A172 (cell line): ENCODE measurements around the gene THBS2. TPM values are rescaled to one million over a fixed set of nuclear protein-coding genes. Genes with fewer than 3 reads are reported as not detected.
"Not testable (repeated sequence)": the region's sequence is repeated elsewhere in the genome, so short reads cannot be mapped to it uniquely, and the experiment has no call there.

Experiments used
- DNase-seq: peaks from one replicate; pipeline ENCODE4 v3.0.0-alpha.2; 2015; ENCODE audit warnings: low spot score
- total RNA-seq: library from RNA; depleted of rRNA; stranded (reverse); fragments of >200 nt; shearing (Covaris generic); gene quantifications from 2 replicates; pipeline ENCODE4 v1.2.3, GENCODE V29; 2014

The THBS2 gene
- total RNA-seq, 1 experiment from 2014 or later: 137 TPM

DNA sequence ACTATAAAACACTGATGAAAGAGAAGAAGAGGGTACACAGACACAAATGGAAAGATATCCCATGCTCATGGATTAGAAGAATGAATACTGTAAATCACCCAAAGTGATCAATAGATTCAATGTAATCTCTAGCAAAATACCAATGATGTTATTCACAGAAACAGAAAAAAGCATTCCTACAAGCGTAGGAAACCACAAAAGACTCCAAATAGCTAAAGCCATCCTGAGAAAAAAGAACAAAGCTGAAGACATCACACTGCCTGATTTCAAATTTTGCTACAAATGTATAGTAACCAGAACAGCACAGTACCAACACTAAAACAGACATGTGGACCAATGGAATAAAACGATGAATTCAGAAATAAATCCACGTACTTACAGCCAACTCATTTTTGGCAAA, 43.0 kb downstream of the THBS2 start:
- no peak for DNase-seq

DNA sequence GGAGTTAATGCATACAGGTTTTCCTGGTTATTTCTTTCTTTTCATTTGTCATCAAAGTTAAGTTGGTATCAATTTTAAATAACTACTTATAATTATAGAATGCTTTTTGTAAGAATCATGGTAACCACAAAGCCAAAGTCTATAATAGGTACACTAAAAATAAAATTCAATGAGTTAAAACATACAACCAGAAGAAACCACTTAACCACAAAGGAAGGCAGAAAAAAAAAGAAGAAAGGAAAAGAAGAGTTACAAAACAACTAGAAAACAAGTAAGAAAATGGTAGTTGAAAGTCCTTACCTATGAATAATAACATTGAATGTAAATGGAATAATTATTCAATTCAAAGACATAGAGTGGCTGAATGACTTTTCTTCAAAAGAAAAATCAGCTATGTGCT, 45.6 kb downstream of the THBS2 start:
- DNase-seq: no peak

DNA sequence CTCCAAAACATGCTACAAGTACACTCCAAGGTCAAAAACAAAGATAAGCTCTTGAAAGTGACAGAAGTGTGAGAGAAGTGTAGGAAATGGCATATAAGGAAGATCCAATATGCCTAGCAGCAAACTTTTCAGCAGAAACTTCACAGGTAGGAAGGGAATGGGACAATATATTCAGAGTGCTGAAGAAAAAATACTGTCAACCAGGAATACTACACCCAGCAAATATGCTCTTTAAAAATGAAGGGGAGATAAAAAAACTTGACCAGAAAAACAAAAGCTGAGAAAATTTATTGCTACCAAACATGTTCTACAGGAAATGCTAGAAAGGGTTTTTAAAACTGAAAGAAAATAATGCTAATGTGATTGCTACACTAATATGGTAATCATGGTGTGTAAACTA, 46.2 kb downstream of the THBS2 start:
- DNase-seq: no peak

DNA sequence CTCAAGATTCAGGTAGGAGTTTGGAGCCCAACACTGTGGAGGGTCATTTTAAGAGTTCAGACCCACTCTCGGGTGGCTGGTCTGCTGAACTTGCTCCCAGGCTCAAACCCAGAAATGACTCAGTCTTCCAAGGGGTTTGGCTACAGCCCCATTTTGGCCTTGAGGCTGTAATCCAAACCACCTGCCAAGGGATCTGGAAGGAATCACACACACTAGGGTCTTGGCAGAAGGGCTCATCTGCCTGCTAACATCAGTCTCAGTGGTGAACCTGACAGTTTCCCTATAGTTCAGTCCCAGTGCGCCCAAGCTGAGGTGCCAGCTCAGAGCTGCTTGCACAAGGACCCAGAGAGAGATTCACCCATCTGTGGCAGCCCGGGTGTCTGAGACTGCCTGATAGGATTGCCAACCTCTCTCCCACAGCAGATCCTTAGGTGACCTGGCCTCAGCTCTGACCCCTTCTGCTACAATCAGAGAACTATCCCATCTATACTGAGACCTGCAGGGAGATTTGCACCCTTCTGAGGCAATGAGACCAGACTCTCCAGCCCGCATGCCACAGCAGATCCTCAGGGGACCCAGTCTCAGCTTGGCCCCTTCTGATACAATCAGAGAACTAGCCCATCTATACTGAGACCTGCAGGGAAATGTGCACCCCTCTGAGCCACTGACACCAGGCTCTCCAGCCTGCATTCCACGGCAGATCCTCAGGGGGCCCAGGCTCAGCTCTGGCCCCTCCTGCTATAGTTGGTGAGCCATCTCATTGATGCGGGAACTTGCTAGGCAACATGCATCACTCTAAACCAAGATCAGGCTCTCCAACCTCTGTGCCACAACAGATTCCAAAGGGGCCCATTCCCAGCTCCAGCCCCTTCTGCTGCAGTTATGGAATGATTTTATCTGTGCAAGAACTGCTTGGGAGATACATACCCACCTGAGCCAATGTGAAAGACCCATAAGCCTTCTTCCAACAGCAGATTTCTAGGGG, 48.2 kb downstream of the THBS2 start:
- no peak for DNase-seq

DNA sequence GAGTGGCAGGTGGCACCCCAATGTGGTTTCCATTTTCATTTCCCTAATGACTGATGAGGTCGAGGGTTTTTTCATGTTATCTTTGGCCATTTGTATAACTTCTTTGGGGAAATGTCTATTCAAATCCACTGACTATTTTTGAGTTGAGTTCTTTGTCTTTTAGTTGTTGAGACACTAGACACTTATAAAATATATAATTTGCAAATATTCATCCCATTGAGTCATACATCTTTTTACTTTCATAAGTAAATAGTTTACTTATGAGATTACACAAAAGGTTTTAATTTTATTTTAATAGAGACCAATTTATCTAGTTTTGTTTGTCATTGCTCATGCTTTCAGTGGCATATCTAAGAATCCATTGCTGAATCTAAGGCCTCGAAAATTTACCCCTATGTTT, 49.5 kb downstream of the THBS2 start:
- no peak for DNase-seq

DNA sequence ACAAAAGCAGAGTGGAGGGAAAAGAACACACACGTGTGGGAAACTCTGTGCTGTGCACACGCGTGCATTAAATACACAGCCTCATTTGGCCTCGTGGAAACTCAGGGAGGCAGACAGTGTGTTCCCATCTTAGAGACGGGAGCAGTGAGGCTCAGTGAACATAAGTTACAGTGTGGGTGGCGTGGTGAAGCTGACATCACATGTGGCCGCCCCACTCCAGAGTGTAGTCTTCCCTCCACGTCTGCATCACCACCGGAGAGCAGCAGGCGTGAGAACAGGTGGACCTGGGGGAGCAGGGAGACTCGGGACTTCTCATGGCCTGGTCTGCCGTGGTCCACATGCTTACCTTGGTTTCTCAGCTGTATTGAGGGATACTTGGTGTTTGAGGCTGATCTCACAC, 51.7 kb downstream of the THBS2 start:
- DNase-seq: no peak

DNA sequence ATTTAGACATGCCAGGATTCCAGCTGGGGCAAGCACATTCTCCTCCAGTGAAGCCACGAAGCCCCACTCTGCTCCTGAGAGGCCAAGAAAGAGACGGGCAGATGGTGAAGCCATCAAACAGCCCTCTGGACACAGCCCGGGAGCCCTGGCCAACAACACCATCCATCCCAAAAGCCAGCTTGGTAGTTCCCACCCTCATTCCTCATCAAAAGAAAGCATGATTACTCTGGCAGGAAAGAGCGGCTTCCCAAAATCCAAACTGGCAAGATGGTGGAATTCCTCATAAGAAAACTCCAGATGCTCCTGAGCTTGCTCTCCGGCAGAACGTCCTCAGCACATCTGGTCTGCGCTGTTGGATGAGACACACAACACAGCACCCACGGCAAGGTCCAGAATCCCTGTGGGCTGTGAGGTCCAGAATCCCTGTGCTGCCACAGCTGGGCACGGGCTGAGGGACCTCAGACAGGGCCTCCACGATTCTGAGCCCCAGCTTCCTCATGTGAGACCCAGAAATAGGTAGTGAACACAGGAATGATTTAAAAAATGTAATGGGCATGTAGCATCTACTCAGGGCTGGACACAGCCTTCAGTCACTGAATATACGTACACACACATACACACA, 52.6 kb downstream of the THBS2 start:
- no peak for DNase-seq

DNA sequence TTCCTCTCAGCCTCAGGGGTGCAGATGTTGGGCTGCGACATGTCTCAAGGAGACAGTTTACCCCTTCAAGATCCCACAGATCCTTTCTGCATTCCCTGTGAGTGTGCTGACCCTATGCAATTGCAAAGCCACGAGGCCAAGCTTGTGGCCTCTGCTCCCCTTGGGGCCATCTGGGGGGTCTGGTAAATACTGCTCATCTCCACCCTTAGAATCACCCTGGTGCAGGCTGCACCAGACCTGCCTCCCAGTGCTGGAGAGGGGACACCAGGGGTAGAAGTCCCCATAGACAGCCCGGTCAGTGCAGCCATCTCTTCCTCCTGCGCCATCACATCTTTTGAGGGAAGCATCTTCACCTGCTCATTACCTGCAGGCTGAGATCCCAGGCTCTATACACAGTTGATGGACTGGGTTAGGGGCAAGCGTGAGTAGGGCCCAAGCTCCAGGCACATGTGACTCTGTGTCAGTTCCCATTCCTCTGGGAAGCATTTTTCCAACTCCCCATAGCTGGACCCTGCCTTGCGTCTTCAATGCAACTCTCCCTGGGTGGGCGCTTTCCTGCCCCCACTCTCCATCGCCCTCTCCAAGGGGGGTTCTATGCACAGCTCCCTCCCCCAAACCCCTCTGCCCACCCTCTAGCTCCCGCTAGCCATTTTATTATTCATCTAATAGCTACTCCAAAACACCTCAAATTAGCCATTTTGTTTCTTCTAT, 53.9 kb downstream of the THBS2 start:
- DNase-seq: no peak

DNA sequence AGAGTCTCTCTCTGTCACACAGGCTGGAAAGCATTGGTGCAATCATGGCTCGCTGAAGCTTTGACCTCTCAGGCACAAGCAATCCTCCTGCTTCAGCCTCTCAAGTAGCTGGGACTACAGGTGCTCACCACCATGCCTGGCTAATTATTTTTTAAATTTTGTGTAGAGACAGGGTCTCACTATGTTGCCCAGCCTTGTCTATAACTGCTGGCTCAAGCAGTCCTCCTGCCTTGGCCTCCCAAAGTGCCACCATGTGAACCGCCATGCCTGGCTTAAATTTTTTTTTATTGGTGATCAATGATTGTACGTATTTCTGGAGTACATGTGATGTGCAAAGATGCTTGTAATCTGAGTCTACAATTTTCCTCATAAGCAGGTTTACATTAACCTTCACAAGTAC, 54.8 kb downstream of the THBS2 start:
- DNase-seq: no peak

DNA sequence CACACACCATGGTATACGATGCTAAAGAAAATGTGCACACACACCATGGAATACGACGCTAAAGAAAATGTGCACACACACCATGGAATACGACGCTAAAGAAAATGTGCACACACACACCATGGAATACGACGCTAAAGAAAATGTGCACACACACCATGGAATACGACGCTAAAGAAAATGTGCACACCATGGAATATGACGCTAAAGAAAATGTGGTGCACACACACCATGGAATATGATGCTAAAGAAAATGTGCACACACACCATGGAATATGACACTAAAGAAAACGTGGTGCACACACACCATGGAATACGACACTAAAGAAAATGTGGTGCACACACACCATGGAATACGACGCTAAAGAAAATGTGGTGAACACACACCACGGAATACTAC, 55.7 kb downstream of the THBS2 start:
- DNase-seq: not testable (repeated sequence)

DNA sequence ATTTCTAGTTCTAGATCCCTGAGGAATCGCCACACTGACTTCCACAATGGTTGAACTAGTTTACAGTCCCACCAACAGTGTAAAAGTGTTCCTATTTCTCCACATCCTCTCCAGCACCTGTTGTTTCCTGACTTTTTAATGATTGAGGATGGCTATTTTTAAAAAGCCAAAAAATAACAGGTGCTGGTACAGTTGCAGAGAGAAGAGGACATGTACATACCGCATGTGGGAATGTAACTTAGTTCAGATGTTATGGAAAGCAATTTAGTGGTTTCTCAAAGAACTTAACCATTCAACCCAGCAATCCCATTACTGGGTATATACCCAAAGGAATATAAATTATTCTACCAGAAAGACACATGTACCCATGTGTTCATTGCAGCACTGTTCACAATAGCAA, 57.4 kb downstream of the THBS2 start:
- not testable (repeated sequence) for DNase-seq

DNA sequence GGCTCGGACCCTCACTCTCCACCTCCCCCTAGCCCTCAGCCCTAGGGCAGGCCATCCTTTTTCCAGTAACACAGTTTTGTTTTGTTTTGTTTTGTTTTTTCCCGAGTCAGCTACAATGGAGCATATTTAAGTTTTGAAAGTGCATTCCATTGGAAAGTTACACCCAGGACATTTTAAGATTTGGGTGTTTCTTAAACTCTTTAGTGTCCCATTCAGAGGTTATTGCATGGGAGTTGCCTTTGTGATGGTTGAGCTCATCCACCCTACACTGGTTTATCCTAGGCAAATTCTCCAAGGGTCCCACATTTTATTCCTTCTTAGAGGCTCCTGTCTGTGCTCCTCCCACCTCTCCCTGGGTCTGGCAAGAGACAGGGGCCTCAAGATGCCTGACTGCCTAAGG, 58.9 kb downstream of the THBS2 start:
- DNase-seq: no peak

DNA sequence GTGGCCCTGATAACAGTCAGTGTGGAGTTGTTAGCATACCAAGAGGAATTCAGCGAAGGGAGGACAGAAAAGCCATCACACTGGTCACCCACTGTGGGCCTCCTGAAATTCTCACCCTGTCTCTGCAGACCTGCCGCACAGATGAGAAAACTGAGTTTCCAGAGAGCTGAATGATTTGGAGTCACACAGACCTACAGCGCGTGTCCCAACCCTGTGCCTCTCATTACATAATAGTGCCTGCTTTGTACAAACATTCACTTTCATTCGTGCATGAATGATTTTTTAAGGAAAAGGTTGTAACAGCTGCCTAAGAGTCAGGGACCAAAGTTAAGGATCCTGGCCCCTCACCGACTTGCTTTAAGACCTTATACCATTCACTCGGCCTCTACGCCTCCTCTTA, 62.7 kb downstream of the THBS2 start:
- no peak for DNase-seq

DNA sequence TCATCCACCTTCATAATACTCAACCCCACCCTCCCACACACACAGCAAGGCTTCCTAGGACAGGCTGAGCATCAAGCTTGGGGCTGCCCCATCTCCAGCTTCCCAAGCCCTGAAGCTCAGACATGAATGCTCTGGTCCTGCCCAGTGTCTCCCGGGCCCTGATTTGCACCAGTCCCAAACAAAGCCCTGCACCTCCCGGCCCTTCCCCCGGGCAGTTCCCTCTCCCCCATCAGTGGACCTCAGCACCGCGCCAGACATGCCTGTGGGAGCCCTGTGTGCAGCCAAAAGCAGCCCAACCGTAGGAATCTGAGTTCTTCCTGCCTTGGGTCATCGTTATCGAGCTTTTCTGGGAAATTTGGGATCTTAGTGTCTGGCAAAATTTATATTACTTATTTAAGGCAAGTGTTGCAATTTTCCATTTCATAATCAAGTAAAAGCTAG, 63.5 kb downstream of the THBS2 start:
- DNase-seq: peak; percentile 41

DNA sequence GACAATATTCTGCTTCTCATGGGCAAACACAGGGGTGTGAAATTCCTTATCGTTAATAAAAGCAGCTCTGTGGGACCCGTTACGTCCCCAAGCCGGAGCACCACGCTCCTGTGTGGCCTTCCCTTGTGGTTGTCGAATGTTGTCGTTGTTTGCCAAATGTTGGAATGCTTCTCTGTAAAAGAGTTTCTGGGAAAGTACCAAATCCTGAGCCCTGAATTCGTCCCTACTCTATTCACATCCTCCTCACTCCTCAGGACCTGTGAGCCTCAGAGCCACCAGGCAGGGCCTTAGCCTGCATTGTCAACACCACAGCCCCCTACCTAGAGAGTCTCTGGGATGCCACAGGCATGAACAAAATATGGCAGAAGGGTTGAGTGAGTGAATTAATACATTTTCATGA, 64.0 kb downstream of the THBS2 start:
- no peak for DNase-seq

DNA sequence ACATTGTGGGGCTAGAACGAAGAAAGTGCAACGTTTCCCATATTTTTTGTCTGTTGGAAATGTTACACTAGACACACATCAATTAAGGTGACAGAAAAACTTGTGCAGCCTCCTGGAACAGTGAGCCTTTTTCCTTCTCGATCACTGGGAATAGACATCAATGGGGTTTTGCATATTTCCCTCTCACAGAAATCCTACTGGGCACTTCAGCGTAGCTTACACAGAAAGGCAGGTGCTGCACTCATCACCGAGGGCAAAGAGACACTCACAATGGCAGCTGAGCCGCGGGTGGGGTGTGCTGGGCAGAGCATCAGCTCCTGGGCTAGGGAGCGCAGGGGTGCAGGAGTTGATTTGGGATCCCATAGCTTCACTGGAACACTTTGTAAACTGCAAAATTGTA, 64.5 kb downstream of the THBS2 start:
- DNase-seq: no peak

DNA sequence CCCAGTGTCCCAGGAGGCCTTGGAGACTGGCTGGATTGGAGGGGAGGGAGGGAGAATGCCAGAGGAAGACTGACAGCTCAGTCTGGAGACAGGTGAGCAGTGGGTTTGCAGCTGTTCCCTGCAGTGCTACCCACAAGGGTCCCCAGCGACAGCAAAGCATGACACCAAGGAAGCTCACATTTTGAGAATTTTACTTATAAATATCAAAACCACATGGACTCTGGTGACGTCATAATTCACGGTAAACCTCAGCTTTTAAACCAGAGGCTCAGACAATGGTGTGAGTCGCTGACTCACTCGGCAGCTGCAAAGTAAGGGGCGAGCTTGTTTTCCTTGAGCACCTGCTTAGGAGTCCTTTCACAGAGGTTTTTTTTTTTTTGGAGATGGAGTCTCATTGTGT, 65.2 kb downstream of the THBS2 start:
- peak; percentile 88 for DNase-seq

DNA sequence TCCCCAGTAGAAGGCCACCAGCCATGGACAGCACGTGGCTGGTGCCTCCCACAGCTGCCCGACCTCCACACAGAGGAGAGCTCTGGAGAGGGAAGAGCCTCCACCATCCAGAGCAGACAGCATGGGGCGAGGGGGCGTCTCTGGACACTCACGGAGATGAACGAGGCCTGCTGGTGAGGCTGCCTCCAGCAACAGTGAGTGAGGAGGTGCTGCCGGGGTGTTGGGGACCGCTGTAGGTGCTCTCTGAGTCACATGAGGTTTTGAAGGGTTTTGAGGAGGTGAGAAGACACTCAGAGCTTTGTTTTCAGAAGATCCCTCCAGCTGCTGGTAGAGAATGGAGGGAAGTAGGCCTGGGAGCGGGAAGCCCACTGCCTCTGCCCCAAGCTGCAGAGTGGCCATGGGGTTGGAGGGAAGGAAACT, 65.6 kb downstream of the THBS2 start:
- no peak for DNase-seq

DNA sequence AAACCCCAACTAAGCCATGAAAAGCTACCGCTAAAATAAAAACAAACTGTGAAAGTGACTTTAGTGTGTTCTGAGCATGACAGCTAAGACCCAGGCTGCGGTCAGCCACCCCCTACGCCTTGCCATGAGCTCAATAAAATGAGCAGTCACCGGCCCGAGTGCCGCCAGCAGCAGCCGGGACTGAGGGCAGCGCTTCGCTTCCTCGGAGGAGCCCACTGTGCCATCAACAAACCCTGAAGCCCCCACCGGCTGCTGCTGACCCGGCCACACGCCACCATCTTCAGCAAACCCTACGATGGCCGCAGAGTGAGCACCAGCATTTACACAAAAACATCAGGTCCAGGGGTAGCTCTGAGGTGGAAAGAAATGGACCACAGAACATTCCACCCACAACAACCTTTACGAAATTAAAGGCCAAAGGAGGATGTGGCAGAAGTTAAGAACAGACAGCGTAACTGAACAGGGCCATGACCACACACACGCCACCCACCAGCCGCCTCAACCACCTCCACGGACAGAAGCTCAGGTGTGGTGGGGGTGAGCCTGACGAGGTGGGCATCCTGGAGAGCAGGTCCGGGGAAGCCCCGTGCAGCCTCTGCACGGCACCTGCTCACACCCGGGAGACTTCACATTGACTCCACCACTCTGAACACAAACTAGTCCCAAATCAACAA, 67.0 kb downstream of the THBS2 start:
- DNase-seq: no peak

DNA sequence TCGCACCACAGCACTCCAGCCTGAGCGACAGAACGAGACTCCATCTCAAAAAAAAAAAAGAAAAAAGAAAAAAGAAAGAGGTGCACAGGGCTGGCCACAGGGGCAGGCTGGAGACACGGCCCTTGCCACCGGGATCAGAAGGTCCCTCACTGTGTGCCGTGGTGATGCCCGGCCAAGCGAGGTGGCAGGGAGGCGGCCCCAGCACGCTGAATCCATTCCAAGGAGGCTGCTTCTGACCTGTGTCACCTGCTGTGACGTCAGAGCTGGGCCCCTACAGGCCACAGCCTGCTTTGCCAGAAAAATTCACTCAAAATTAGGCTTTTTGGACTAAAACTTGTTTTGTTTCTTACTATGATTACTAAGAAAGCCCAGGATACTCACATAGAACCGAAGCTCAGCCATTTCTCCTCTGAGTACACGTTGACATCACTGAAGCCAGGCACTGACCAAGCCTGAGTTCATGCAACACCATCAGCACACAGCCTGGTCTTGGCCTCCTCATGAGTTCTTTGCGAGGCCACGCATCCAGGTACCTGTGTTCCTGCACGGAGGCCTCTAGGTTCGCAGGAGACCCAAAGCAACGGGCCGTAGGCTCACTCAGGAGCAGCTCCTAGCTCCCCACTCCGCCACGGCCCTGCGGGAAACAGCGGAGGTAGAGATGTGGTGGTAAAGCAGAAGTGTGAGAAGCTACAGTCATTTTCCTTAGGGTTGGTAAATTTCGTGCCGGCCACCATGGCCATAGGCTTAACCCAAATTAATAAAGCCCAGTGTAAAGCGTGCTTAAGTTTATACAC, 67.8 kb downstream of the THBS2 start:
- no peak for DNase-seq

DNA sequence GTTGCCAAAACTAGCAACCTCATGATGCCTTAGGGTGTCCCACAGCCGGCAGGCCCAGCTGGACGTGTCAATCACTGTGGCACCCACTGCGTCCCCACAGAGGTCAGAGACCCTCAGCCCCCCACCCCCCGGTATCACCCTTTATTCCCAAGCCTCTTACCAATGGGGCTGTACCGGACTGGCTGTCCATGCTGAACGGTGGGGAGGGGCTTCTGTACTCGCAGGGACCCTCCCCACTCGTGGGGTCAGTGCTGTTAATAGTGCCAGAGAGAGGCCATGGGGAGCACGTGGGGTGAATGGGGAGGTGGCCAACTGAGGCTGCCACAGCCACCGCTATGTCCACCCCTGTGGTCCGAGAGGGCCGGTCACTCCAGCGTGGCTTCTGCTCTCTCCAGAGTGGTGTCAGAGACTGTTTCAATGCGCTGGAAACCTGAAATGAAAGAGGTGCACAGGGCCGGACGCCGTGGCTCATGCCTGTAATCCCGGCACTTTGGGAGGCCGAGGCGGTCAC, 68.6 kb downstream of the THBS2 start:
- no peak for DNase-seq
